Activated effector memory CD4-positive, alpha-beta T cell treated with Interleukin-2 at 50 U/mL for 16 hours (primary cell): ENCODE data around the gene ABCA6.
"Not testable (repeated sequence)": the region's sequence is repeated elsewhere in the genome, so short reads cannot be mapped to it uniquely, and the experiment has no call there.

ENCODE experiments used
- DNase-seq: peaks from one replicate; pipeline ENCODE4 v3.0.0-alpha.2; 2020

Gene ABCA6, protein sequence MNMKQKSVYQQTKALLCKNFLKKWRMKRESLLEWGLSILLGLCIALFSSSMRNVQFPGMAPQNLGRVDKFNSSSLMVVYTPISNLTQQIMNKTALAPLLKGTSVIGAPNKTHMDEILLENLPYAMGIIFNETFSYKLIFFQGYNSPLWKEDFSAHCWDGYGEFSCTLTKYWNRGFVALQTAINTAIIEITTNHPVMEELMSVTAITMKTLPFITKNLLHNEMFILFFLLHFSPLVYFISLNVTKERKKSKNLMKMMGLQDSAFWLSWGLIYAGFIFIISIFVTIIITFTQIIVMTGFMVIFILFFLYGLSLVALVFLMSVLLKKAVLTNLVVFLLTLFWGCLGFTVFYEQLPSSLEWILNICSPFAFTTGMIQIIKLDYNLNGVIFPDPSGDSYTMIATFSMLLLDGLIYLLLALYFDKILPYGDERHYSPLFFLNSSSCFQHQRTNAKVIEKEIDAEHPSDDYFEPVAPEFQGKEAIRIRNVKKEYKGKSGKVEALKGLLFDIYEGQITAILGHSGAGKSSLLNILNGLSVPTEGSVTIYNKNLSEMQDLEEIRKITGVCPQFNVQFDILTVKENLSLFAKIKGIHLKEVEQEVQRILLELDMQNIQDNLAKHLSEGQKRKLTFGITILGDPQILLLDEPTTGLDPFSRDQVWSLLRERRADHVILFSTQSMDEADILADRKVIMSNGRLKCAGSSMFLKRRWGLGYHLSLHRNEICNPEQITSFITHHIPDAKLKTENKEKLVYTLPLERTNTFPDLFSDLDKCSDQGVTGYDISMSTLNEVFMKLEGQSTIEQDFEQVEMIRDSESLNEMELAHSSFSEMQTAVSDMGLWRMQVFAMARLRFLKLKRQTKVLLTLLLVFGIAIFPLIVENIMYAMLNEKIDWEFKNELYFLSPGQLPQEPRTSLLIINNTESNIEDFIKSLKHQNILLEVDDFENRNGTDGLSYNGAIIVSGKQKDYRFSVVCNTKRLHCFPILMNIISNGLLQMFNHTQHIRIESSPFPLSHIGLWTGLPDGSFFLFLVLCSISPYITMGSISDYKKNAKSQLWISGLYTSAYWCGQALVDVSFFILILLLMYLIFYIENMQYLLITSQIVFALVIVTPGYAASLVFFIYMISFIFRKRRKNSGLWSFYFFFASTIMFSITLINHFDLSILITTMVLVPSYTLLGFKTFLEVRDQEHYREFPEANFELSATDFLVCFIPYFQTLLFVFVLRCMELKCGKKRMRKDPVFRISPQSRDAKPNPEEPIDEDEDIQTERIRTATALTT (N-terminal part only)

DNA sequence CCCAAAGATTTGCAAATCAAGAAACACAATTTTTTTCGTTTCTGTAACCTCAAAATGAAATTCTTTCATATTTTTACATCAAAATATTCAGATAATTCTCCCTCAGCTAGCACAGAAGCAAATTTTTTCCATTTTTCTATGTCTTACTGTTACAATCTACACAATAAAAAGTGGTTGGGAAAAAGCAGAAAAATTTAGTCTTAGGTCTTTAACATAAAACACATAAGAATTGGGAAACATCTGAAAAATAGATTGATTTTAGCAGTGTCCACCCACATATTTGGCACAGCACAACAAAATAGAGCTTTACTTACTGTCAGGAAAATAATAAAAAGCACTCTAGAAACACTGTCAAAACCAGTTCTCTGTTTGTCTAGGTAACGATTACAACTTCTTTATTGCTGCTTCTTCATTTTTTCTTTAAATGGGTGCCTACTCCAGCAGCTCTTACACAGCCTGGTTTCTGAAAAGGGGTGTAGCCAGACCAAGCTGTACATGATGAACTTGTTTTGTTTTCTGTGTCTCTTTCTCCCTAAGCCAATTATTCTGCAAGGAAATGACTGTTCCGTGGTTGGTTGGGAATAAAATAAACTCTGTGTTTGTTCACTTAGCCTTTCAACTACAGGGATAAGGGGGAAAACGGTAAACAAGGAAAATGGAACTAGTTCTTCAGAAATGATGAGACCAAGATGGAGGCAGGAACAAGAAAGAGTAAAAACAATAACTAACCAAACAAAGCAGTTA, at the start of gene ABCA6:
ABCA6 (minus strand) TSS at position 465 of the 744 bp plus-strand sequence. CDS start 1,192 bp downstream, outside the sequence.
- DNase-seq, result no peak

DNA sequence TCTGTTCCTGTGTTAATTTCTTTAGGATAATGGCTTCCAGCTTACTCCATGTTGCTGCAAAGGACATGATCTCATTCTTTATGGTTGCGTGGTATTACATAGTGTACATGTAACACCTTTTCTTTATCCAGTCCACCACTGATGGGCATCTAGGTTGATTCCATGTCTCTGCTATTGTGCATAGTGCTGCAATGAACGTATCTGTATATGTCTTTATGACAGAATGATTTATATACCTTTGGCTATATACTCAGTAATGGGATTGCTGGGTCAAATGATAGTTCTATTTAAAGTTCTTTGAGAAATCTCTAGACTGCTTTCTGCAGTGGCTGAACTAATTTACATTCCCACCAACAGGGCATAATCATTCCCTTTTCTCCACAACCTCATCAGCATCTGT, 47.1 kb upstream of the ABCA6 start:
- DNase-seq, result no peak

DNA sequence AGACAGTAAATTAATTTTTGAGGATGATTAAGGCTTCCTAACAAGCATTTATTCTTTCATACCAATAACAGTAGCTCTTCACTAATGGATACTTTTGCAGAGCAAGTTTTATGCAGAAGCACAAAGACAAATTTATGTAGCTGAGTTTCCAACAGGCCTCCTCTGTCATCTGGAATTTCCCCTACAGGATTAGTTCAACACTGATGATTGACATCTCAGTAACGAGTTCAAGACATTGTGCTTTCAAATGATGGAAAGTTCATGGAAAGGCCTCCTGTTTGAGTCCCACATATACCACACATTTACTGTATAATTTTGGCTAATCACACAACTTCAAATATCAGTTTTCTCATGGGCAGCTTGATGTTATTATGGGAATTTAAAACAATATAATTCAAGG, 46.4 kb upstream of the ABCA6 start:
- DNase-seq, result no peak

DNA sequence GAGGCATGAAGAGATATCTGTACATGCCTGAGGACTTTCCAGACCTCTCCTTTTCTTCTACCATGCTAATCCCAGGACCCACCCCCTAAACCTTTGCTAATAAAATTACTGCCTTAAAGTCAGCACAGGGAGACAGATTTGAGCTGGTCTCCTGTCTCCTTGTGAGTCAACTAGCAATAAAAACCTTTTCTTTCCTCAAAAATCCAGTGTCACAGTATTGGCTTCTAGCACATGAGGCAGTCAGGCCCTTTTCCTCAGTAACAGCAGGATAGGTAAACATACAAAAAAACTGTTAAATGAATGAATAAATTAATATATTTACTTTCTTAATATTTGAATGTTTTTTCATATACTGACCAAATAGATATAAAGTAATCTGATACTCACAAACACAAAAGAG, 45.6 kb upstream of the ABCA6 start:
- DNase-seq, result no peak

DNA sequence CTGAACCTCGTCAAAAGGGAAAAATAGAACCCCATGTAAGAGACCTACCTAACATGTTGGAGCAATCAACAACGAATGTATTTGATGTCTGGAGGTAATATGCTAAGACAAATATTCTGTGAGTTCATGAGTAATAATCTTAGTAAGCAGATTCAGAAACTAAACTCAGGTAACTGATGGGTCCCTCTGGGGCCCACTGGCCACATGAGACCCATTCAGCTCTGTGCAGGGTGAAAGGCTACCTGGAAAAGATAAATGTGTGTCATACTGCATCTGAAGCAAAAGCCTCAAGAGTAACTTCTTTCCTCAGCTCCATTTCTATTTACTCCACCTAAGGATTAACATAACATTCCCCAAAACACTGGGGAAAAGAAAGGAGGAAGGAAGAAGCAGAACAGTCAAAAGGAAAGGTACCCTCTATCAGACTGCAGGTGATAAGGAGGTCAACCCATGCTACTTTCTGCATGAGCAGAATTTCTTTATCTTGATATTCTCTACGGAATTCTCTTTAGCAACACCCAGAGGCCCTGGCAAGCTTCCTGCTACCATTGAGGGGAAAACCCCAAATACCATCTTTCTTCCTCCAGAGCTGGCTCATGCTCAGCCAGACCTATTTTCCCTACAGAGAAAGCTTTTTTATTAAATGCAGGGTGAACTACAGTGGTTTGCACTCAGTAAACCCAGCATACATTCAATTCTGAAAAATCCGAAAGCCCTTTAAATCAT, 37.7 kb upstream of the ABCA6 start:
- no peak for DNase-seq

DNA sequence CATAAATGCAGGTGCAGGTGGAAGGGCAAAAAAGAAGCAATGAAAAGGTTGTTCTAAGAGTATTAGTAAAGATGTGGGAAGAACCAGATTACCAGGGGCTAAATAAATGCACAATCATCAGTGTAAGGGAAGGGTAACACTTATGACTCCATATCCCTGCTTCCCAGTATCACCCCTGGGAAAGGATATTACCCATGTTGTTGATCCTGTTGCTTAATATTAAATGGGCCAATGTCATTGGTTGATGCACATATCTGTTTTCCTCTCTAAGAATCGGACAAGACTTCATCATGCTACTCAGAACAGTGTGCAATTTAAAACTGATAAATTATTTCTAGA, 34.7 kb upstream of the ABCA6 start:
- DNase-seq, result no peak

DNA sequence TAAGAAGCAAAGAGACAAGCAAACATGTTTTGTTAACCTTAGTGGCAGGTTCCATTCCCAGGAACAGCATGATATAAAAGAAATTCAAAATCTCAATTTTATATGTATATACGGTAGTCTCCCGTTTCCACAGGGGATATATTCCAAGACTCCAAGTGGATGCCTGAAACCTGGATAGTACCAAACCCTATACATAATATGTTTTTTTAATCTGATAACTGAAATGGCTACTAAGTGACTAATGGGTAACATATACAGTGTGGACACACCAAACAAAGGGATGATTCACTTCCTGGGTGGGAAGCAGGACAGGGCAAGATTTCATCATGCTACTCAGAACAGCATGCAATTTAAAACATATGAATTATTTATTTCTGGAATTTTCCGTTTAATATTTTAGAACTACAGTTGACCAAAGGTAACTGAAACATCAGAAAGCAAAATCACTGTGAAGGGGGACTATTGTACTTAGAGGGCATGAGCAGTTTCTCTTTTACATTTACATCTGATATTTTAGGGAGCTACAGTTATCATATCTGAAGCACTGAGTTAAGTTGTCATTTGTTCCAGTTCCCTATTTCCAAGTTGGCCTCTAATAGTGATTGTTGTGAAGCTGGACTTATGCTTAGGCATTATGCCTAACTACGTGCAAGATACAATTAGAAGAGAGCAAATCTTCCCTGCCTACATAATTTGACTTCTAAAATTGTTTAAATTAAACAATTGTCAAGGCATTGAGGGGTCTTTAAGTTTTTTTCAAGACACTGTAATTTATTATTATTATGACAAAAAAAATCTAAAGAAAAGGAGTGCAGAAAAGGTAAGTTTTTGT, 34.1 kb upstream of the ABCA6 start:
- DNase-seq, result no peak

DNA sequence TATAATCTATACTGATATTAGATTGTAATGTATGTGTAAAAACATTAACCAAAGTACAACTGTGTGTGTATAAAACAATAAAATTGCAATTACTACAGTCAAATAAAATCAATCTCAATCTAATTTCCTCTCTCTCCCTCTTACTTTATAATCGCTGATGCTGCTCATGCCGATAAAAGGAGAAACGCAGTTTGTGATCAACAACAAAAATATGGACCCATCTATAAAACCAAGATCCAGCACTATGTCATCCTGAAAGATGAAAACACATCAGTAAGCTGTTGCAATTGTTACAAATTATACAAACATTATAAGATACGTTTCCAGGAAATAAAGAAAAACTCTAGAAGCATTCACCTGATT, 33.5 kb upstream of the ABCA6 start:
- DNase-seq, result no peak

DNA sequence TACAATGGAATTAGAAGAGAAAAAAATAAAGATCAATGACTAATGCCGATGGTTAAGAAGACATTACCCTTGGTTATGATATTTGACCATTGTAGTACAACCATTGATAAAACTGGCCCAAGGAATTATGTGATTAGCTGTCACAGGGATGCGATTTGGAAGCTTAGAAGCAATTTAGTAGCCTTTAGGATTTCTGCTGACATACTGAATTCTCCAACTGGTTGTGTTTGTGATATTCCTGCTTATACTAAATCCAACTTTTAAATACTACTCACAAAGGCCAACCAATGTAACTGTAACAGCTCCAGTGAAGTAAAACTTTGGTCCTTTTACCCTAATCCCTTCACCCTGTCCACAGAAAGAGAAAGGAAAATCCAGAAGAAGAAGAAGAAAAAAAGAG, 31.4 kb upstream of the ABCA6 start:
- DNase-seq, result no peak

DNA sequence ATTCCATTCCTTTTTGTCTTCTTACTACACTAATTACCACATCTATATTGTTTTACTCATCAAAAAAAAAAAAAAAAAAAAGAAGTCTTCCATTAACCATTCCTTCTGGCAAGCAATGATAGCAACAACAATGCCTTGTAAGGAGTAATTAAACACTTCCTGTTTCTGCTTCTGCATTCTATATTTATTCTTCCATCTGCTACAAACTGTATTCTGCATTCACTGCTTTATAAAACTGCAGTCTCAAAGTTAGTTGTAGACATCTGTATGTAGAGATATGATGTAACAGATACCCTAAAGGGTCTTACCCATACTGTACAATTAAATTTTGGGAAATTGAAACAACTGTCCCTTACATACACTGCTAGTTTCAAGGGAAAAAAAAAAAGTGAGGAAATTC, 28.7 kb upstream of the ABCA6 start:
- no peak for DNase-seq

DNA sequence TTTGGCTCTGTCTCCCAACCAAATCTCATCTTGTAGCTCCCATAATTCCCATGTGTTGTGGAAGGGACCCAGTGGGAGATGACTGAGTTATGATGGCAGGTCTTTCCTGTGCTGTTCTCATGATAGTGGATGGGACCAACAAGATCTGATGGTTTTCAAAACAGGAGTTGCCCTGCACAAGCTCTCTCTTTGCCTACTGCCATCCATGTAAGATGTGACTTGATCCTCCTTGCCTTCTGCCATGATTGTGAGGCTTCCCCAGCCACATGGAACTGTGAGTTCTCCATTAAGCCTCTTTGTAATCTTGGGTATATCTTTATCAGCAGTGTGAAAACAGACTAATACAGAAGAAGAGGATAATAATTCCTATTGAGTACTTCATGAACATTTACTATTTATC, 26.9 kb upstream of the ABCA6 start:
- not testable (repeated sequence) for DNase-seq

DNA sequence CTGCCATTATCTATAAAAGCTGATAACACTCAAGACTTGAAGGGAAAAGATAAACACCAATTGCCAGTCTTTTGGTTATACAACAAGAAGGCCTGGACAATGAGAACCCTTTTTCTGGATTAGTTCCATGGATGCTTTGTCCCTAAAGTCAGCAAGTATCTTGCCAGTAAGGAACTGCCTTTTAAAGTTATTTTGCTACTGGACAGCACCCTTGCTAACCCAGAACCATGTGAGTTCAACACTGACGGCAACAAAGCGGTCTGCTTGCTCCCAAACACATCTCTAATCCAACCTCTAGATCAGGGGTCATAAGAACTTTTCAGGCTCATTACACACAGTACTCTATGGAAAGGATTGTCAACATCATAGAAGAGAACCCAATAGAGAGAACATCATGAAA, 25.3 kb upstream of the ABCA6 start:
- no peak for DNase-seq

DNA sequence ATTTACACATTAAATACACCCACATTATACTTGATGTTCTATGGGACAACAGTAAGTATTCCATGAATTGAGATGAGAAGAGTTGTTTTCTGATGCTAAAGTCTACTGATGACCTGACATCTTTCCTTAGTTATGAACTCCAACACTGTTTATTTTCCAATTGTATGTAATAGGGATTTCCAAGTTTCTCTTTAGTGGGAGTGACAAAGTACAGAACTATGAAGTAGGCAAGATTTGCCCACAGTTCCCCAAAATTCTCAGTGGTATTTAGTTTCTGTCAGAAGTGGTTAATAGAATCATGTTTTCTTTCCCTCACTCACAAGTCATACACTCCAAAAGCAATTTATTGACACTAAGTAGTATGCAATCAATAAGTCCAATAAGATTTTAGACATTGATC, 22.5 kb upstream of the ABCA6 start:
- DNase-seq, result no peak

DNA sequence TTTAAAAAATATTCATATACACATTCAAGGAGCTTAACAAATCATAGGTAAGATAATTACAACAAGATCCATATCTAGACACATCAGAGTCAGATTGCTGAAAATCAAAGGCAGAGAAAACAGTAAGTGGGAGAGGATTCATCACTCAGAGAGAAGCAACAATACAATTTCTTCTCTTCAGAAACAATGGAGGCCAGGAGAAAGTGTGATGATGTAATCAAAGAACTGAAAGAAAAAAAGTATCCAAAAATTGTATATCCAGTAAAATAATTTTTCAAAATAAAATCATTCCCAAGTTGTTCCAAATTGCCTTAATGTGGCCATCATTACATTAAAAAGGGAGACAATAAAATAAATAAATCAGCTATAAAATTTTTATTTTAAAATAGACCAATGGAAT, 17.7 kb upstream of the ABCA6 start:
- DNase-seq, result no peak

DNA sequence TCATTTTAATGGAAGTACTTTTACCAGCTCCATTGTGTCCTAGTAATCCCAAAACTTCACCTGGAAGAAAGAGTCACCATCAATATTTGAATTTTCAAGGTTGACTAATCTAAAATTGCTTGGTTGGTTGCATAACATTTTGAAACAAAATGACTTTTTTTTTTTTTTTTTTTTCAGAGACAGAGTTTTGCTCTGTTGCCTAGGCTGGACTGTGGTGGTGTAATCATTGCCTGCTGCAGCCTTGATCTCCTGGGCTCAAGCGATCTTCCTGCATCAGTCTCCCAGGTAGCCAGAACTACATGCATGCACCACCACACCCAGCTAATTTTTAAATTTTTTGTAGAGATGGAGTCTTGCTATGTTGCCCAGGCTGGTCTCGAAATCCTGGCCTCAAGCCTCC, 12.6 kb upstream of the ABCA6 start:
- no peak for DNase-seq

DNA sequence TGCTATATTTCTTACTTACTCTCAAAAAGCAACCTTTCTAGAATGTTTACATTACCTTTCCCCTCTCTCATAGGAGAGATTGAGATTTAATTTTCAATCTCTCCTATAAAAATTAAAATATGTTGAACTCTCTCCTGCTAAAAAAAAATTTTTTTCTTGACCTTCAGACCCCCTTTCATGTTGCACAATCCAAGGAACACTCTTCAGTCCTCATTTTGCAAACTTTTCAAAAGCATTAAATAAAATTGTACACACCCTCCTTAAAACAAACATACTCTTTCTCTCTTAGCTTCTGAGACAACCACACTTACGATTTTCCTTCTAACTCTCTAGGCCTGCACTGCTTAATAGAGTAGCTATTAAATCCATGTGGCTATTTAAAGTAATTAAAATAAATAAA, 8.6 kb upstream of the ABCA6 start:
- DNase-seq, result no peak

DNA sequence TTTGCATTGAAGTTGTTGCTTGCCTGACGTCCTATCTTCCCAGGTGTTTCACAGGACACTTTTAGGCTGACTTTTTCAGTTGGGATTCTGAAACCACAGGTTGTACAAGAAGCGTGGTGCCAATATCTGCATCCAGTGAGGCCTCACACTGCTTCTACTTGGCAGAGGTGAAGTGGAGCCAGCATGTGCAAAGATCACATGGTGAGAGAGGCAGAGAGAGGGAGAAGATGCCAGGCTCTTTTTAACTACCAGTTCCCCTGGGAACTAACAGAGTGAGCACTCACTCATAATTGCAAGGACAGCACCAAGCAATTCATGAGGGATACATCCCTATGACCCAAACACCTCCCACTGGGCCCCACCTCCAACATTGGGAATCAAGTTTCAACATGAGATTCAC, 5.8 kb upstream of the ABCA6 start:
- no peak for DNase-seq

DNA sequence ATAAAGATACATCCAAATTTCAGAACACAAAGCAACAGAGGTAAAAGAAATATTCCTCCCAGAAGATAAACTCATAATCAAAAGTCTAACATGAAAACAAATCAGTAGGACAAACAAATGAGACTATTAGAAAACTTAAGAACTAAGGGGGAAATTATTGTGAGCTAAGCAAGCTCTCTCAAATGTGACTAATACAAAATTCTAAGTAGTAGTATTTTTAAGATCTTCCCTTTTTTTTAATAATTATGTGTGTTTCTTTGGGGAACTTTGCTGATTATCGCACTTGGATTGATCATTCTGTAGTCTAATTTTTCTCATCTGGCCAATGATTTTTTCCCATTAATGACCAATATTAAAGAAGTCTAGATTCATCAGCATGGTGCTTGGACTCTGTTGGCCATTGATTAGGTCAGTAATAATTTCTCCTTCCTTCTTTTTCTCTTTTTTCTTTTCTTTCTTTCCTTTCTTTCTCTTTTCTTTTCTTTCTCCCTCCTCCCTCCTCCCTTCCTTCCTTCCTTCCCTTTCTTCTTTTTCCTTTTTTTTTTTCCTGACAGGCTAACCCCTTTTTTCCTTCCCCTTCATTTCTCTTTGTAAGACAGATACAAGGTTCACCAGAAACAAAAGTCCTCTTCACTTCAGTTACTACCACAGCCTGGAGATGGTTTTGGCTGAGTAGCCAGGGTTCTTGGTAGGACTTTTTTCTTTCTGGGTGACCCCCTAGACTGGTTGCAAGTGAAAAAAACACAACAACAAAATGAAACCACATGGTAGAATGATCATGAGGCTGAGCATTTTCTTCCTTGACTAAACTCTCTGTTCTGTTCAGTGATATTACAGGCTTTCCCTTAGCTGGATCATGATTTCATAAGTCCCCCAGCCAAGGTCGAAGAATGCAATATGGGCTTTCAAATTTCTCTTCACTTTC, 2.9 kb upstream of the ABCA6 start:
- no peak for DNase-seq

DNA sequence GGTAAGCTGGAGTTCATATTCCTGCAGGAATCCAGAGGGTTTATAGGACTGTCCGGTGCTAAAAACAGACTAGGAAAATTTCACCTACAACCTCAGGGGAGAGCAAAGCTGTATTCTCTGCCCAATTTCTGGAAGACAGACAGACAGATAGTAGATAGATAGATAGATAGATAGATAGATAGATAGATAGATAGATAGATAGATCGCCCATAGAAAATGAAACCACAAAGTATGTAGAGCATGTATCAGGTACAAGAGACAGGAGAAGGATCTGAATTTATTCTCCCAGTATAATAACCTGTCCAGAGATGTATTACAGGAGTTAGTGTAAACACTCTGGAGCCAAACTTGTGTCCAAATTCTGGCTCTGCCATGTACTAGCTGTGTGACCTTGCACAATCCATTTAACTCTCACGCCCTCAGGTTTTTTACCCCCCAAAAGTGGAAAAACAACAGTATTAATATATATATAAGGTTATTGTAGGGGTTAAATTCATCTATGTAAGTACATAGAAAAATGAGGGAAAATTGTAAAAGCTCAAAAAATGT, 2.1 kb upstream of the ABCA6 start:
- DNase-seq, result no peak

DNA sequence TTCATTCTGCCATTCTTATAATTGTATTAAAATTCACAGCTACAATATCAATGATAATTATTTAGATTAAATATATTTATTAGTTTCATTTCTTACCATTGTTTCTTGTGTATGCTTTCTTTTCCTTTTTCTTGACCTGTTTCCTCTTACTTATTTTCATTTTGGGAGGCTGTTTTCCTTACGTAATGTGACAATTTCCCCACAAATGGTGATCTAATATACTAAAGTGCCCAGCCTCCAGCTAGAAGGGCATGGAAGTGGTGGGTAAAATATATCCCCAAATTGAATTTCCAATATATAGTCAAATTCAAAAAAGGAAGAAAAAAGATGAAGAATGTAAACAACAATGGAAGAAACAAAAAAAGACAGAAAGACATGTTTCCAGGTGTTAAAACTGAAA, 1.5 kb upstream of the ABCA6 start:
- DNase-seq, result no peak
